ENCODE measurements around the gene FADS1.

DNA sequence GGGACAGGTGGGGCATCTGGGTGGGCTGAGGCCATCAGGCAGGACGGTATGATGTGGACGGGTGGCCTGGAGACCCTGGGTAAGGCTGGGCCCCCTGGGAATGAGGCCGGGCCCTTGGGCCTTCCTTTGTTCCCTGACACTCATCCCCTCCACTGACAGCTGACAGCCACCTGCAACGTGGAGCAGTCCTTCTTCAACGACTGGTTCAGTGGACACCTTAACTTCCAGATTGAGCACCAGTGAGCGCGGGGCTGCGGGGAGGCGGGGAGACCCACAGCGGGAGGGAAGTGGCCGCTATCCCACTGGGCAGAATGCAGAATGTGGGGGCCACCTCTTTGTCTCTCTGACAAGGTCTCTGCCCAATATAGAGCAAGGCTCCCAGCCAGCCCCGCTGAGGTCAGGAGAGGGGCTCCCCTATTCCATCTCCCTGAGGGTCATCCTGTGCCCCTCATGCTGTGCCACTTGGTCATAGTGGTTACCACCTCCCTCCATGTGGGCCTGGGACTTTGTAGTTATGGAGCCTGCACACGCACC, 46.8 kb upstream of the FADS1 start:
- TF ChIP-seq POLR2A (IDR thresholded peaks at IDR 0.05; ENCODE audit: low read length) (no peak), GATA1 (IDR thresholded peaks at IDR 0.05; ENCODE audit: low read depth, low read length) (no peak)

Data from erythroblast (primary cell).